Stimulated activated CD4-positive, alpha-beta T cell treated with anti-CD3 and anti-CD28 coated beads, Interleukin-4, amount 100 ng/mL, for 48 hours (primary cell): ENCODE measurements around the gene GATA2.

Experiments used
- DNase-seq, 2 donors: peaks; one replicate each; pipeline ENCODE4 v3.0.0-alpha.2; 2020; ENCODE audit warnings: low read depth in 2 of 2

Gene GATA2

GRCh38 chr3:128487813-128488635, 5.0 kb downstream of the GATA2 start:
- no peak for DNase-seq

DNA sequence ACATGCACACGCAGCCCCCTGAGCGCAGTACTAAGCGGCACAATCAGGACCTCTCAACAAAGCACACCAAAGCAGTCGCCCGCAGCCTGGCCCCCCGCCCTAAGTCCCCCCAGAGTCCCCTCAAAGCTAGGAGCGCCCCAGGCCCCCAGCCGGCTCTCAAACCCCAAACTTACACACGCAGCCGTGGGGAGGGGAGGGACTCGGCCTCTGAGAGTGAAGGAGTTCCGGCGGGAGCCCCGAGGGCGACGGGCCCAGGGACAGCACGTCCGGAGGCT, 5.5 kb downstream of the GATA2 start:
- no peak for DNase-seq

DNA sequence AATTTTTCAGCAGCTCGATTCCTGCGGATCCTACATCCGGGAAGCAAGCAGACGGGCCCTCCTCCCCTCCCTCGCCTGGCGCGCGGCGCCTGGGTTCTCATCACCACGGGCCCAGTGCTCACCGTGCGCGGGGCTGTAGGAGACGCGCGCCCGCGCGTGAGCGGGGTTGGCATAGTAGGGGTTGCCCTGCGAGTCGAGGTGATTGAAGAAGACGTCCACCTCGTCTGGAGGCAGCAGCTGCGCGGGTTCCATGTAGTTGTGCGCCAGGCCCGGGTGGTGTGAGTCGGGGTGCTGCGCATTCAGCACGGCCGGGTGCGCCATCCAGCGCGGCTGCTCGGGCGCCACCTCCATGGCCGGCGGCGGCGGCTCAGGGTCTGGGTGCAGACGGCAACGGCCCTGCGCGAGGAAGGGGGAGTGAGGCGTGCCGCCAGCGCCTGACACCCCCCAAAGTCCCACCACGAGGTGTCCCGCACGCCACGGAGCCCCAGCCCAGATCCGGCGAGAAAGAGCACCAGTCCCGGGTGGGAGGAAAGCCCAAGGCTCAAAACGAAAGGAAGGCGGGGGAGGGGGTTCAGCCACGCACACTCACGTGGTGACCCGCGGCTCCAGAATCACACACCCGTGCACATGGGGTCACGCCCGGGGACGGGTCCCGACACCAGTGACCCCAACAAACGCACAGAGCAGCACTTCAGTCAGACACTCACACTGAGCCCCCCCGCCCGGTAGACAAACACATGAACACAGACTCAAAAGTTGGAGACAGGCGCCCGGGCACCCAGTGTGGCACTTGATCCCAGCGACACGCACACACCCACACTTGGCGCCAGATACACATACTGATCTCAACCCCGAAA, 6.1 kb downstream of the GATA2 start:
- DNase-seq, result no peak

- DNase-seq, result no peak
Observed at GRCh38 chr3:128486205-128486628, 6.8 kb downstream of the GATA2 start.

- DNase-seq, result no peak
Observed at GRCh38 chr3:128485282-128486204, 7.5 kb downstream of the GATA2 start.

GRCh38 chr3:128484404-128485281, 8.4 kb downstream of the GATA2 start:
- DNase-seq, result no peak

GRCh38 chr3:128483657-128484403, 9.2 kb downstream of the GATA2 start:
- no peak for DNase-seq

DNA sequence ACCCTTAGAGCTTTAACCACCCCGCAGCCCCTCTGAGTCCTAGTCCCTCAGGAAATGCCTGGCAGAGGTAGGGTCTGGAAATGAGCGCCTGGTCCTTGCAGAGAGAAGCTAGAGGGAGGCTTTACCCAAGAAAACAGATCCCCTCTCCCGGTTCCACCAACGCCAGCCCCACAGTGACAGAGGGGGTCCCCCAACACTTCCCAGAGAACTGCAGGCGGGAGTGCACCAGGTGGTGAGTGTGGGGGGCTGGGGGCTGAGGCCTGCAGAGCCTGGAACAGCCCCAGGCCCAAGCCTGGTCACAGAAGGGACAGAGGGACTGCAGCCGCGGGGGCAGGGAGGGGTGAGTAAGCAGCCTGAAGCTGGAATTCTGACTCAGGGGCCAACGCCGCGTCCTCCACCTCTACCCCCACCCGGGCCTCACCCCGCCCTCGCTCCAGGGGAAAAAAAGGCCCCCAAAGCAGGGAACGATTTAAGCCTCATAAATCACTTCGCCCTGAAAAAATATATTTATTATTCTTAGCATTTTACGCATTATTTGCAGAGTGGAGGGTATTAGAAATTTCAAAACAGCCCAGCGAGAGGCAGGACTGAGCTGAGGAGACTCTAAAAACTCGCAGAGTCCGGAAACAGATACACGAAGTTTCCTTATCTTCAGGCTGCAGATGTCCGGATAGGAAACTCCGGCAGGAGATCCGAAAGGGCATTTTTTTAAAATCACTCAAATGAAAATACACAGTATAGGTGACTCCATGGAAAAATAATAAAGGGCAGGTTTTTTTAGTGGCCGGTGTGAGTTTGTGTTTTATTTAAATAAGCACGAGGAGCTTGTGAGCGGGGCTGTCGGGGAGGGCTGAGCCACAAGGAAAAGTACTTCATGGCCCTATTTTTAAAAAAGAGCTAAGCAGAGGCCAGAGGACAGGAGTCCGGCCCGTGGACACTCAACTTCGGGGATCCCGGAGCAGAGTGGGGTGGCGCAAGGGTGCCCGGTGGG, 10.0 kb downstream of the GATA2 start:
- DNase-seq, result no peak

DNA sequence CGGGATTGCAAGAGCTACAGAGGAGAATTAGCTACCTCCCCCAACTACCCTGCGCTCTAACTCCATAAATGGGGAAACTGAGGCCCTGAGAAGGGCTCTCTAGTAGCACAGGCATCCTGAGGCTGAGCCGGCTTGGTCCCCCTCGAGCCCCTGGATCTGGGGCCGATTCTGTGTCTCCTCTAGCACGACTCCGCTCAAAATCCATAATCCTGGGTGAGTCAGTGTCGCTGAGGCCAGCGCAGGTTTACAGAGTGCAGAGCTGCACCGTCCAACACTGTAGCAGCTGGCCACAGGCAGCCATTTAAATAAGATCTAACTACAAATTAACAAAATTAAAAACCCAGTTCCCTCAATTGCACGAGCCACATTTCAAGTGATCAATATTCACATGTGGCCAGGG, 10.8 kb downstream of the GATA2 start:
- no peak for DNase-seq

DNA sequence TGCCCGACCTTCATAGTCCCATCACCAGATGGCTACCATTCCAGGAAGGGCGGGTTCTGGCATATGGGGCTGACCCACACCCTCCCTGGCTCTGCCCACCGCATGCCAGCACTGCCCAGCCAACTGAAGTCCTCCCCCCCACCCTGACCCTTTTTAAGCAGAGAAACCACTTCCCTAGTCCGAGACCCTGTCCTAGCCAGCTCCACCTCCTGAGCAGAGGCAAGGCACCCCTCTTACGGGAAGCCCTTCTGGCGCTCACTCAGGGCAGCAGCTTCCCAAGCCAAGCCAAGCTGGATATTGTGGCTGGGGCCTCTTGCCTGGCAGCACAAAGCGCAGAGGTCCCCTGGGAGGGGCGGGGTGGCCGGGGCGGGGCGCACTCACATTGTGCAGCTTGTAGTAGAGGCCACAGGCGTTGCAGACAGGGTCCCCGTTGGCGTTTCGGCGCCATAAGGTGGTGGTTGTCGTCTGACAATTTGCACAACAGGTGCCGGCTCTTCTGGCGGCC, 11.5 kb downstream of the GATA2 start:
- DNase-seq, result no peak

GRCh38 chr3:128480717-128481437, 12.1 kb downstream of the GATA2 start:
- DNase-seq, result no peak

- no peak for DNase-seq
Observed at GRCh38 chr3:128480278-128480677, 12.7 kb downstream of the GATA2 start.

- DNase-seq, result no peak
Observed at GRCh38 chr3:128479558-128480086, 13.4 kb downstream of the GATA2 start.

DNA sequence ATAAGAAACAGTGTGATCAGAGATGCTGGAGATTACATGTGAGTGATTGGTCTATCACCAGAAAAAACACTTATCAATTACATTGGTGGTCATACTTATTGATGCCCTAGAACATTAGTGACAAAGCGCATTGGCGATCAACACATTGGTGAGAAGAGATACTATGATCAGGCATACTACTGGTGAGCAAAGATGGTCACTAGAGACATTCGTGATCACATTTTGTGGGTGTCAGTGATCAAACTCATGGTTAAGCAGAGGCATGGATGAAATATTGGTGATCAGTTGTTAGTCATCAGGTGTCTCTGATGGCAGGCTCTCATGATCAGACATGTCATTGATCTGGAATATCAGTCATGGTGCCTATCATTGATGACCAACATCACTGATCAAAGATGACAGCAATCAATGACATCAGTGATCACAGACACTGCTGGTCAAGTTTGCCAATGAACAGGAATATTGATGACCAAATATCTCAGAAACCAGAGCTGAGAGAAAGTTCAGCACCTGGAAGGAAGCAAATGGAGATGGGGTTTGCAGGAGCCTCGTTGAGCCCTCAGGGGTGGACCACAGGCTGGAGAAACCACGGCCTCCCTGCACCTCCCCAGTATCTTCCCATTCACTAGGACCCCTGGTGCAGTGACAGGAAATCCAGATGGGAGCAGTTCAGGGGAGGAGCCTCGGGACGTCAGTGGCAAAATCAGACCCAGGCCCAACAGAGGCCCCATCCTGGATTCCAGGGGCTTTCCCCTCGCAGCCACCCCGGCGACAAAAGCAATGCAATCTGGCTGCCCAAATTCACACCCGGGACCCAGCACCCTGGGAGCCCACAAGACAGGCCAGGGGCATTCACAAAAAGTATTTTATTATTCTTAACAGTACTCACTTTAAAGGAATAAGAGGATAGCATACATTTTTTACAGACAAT, 14.2 kb downstream of the GATA2 start:
- DNase-seq, result no peak

- DNase-seq, result no peak
Observed at GRCh38 chr3:128476659-128477058, 16.3 kb downstream of the GATA2 start.

GRCh38 chr3:128475355-128475754, 17.6 kb downstream of the GATA2 start:
- DNase-seq, result no peak

DNA sequence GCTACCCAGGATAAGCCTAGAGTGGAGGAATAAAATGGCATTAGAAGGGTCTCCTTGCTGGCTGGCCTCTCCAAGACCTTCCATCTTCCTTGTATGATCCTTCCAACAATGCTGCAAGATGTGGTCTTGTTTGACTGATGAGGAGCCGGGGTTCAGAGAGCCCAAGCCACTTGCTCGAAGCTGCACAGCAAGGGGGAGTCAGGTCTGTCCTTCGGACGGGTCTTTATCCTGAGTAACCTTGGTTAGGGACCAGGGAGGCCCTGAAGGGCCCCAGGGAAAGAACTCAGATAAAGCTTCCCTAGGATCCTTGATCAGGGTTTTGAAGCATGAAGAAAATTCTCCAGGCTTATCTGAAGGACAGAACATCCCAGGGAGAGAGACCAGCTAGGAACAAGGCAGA, 19.3 kb downstream of the GATA2 start:
- DNase-seq, result no peak
